Chondrocyte (in vitro differentiated cells): ENCODE data around the gene HNRNPA2B1. TPM values are rescaled to one million over a fixed set of nuclear protein-coding genes. Genes with fewer than 3 reads are reported as not detected.

Source experiments
- DNase-seq: peaks from one replicate; pipeline ENCODE4 v3.0.0; 2021; ENCODE audit warnings: mixed read lengths, low spot score
- H3K27ac Mint-ChIP-seq: one replicate; pipeline ENCODE4 v1.8.0; 2021; ENCODE audit warnings: mild to moderate bottlenecking, moderate library complexity, mixed read lengths; ENCODE audit not compliant: unreplicated experiment
- H3K27me3 Mint-ChIP-seq: 2 replicates; pipeline ENCODE4 v1.8.0; 2021; ENCODE audit warnings: low read depth, mixed read lengths
- H3K36me3 Mint-ChIP-seq: 2 replicates; pipeline ENCODE4 v1.8.0; 2021; ENCODE audit warnings: low read depth, mixed read lengths
- H3K4me1 Mint-ChIP-seq: 2 replicates; pipeline ENCODE4 v1.8.0; 2021; ENCODE audit warnings: low read depth, mild to moderate bottlenecking, mixed read lengths
- H3K4me3 Mint-ChIP-seq: one replicate; pipeline ENCODE4 v1.8.0; 2021; ENCODE audit warnings: mild to moderate bottlenecking, moderate library complexity, mixed read lengths; ENCODE audit not compliant: unreplicated experiment
- H3K9me3 Mint-ChIP-seq: 2 replicates; pipeline ENCODE4 v1.8.0; 2021; ENCODE audit warnings: low read depth, mixed read lengths
- CTCF ChIP-seq: fragments of 200-600 bp; sonication (generic); IDR thresholded peaks from 2 replicates; pipeline ENCODE4 v1.5.0; 2021; ENCODE audit warnings: antibody characterized with exemption, mild to moderate bottlenecking, moderate library complexity
- total RNA-seq: library from RNA; stranded (reverse); gene quantifications from 3 replicates; pipeline ENCODE4 v1.2.1, GENCODE V29; 2021

The HNRNPA2B1 gene
- total RNA-seq, 1 donor from 2014 or later: 313 TPM

GRCh38 chr7:26143298-26144048, 57.1 kb downstream of the HNRNPA2B1 start:
- H3K36me3 Mint-ChIP-seq: no peaks in the 10 kb centered on the region
- peaks cover 13% of the 10 kb centered on the region for H3K4me1 Mint-ChIP-seq
- no peaks in the 10 kb centered on the region for H3K9me3 Mint-ChIP-seq
- no peak for TF ChIP-seq CTCF
- DNase-seq: no peak
- H3K4me3 Mint-ChIP-seq: no peak overlapping the region
- H3K27me3 Mint-ChIP-seq: peaks cover 9% of the 10 kb centered on the region
- no peak overlapping the region for H3K27ac Mint-ChIP-seq

- Mint-ChIP-seq H3K4me1 (peaks cover 13% of the 10 kb centered on the region), H3K27ac (no peak overlapping the region), H3K9me3 (no peaks in the 10 kb centered on the region), H3K27me3 (peaks cover 15% of the 10 kb centered on the region), H3K4me3 (no peak overlapping the region), H3K36me3 (no peaks in the 10 kb centered on the region)
- DNase-seq: no peak
- no peak for TF ChIP-seq CTCF
Measured at GRCh38 chr7:26141077-26141476, 59.5 kb downstream of the HNRNPA2B1 start.

GRCh38 chr7:26140380-26140779, 60.2 kb downstream of the HNRNPA2B1 start:
- Mint-ChIP-seq H3K4me3 (no peak overlapping the region), H3K27me3 (peaks cover 16% of the 10 kb centered on the region), H3K4me1 (peaks cover 13% of the 10 kb centered on the region), H3K27ac (no peak overlapping the region), H3K9me3 (no peaks in the 10 kb centered on the region), H3K36me3 (no peaks in the 10 kb centered on the region)
- TF ChIP-seq CTCF: no peak
- DNase-seq: no peak

Other genes starting within 250 kb of the HNRNPA2B1 start
- 0.17 to 0.79 TPM (median 0.52 TPM) in 3 replicates for gene NFE2L3, start 48.5 kb downstream of the HNRNPA2B1 start, total RNA-seq
- gene CBX3, start 999 bp upstream of the HNRNPA2B1 start, total RNA-seq: 98.7 to 132 TPM (median 102 TPM) in 3 replicates
- gene SNX10, start 91.1 kb upstream of the HNRNPA2B1 start, total RNA-seq: 0.56 to 1.2 TPM (median 0.62 TPM) in 3 replicates